ENCODE measurements around the gene FHIT. TPM values are rescaled to one million over a fixed set of nuclear protein-coding genes. Genes with fewer than 3 reads are reported as not detected.

Gene FHIT
- total and polyA plus RNA-seq, 4 donors = 6.9 to 16.5 (median 9.9) TPM

- H3K9me3 ChIP-seq (ENCODE audit: control insufficient read depth, insufficient read depth, low read length) = no peaks in the 10 kb centered on the region
- no peak overlapping the region for H3K27ac ChIP-seq (ENCODE audit: low read depth, low read length)
- WGBS (ENCODE audit: insufficient coverage) = 20% methylated on average over 1 of the region's 4 CpGs
Observed at GRCh38 chr3:59992578-59992977, 1258.7 kb downstream of the FHIT start.

GRCh38 chr3:59990915-59991314 is 1260.3 kb downstream of the FHIT start:
- no peaks in the 10 kb centered on the region for H3K36me3 ChIP-seq (ENCODE audit: control insufficient read depth, insufficient read depth, low read length)
- 83% methylated on average over 1 of the region's 2 CpGs for whole genome bisulfite sequencing (ENCODE audit: insufficient coverage)
- DNase-seq (ENCODE audit: low read depth in 4 of 6, low spot score in 6 of 6) = no peak
- H3K4me3 ChIP-seq (ENCODE audit: low read depth, low read length) = no peak overlapping the region
- H3K9me3 ChIP-seq (ENCODE audit: control insufficient read depth, insufficient read depth, low read length) = no peaks in the 10 kb centered on the region
- H3K27ac ChIP-seq (ENCODE audit: low read depth, low read length) = no peak overlapping the region
- H3K27me3 ChIP-seq (ENCODE audit: control insufficient read depth, insufficient read depth, low read length) = no peaks in the 10 kb centered on the region
- no peaks in the 10 kb centered on the region for H3K4me1 ChIP-seq (ENCODE audit: control insufficient read depth, insufficient read depth, low read length)

More at GRCh38 chr3:59992578-59992977, 1258.7 kb downstream of the FHIT start:
- no peaks in the 10 kb centered on the region for H3K36me3 ChIP-seq (ENCODE audit: control insufficient read depth, insufficient read depth, low read length)
- no peak overlapping the region for H3K4me3 ChIP-seq (ENCODE audit: low read depth, low read length)
- no peaks in the 10 kb centered on the region for H3K27me3 ChIP-seq (ENCODE audit: control insufficient read depth, insufficient read depth, low read length)
- no peaks in the 10 kb centered on the region for H3K4me1 ChIP-seq (ENCODE audit: control insufficient read depth, insufficient read depth, low read length)
- no peak for DNase-seq (ENCODE audit: low read depth in 4 of 6, low spot score in 6 of 6)

GRCh38 chr3:59982510-59982909 is 1268.7 kb downstream of the FHIT start:
- no CpG with 5 or more reads among the region's 3 CpGs for WGBS (ENCODE audit: insufficient coverage)

GRCh38 chr3:59981377-59981776 is 1269.9 kb downstream of the FHIT start:
- H3K4me1 ChIP-seq (ENCODE audit: control insufficient read depth, insufficient read depth, low read length) = no peaks in the 10 kb centered on the region
- H3K36me3 ChIP-seq (ENCODE audit: control insufficient read depth, insufficient read depth, low read length) = no peaks in the 10 kb centered on the region
- H3K27ac ChIP-seq (ENCODE audit: low read depth, low read length) = no peak overlapping the region
- no peak overlapping the region for H3K4me3 ChIP-seq (ENCODE audit: low read depth, low read length)
- peak in 1 of 6 donors; percentile 45 for DNase-seq (ENCODE audit: low read depth in 4 of 6, low spot score in 6 of 6)
- H3K9me3 ChIP-seq (ENCODE audit: control insufficient read depth, insufficient read depth, low read length) = no peaks in the 10 kb centered on the region
- WGBS (ENCODE audit: insufficient coverage) = 94% methylated on average over 2 of the region's 6 CpGs
- no peaks in the 10 kb centered on the region for H3K27me3 ChIP-seq (ENCODE audit: control insufficient read depth, insufficient read depth, low read length)

More at GRCh38 chr3:59982510-59982909, 1268.7 kb downstream of the FHIT start:
- Histone ChIP-seq H3K36me3 (ENCODE audit: control insufficient read depth, insufficient read depth, low read length) (no peaks in the 10 kb centered on the region), H3K4me1 (ENCODE audit: control insufficient read depth, insufficient read depth, low read length) (no peaks in the 10 kb centered on the region), H3K27me3 (ENCODE audit: control insufficient read depth, insufficient read depth, low read length) (no peaks in the 10 kb centered on the region), H3K27ac (ENCODE audit: low read depth, low read length) (no peak overlapping the region), H3K9me3 (ENCODE audit: control insufficient read depth, insufficient read depth, low read length) (no peaks in the 10 kb centered on the region), H3K4me3 (ENCODE audit: low read depth, low read length) (no peak overlapping the region)
- no peak for DNase-seq (ENCODE audit: low read depth in 4 of 6, low spot score in 6 of 6)

- no peaks in the 10 kb centered on the region for H3K27me3 ChIP-seq (ENCODE audit: control insufficient read depth, insufficient read depth, low read length)
- DNase-seq (ENCODE audit: low read depth in 4 of 6, low spot score in 6 of 6) = no peak
- no peaks in the 10 kb centered on the region for H3K36me3 ChIP-seq (ENCODE audit: control insufficient read depth, insufficient read depth, low read length)
- WGBS (ENCODE audit: insufficient coverage) = 60% methylated on average over 1 of the region's 2 CpGs
- no peak overlapping the region for H3K4me3 ChIP-seq (ENCODE audit: low read depth, low read length)
- H3K4me1 ChIP-seq (ENCODE audit: control insufficient read depth, insufficient read depth, low read length) = no peaks in the 10 kb centered on the region
- H3K27ac ChIP-seq (ENCODE audit: low read depth, low read length) = no peak overlapping the region
- H3K9me3 ChIP-seq (ENCODE audit: control insufficient read depth, insufficient read depth, low read length) = no peaks in the 10 kb centered on the region
Observed at GRCh38 chr3:59980576-59980975, 1270.7 kb downstream of the FHIT start.

- no peak overlapping the region for H3K4me3 ChIP-seq (ENCODE audit: low read depth, low read length)
- no peaks in the 10 kb centered on the region for H3K36me3 ChIP-seq (ENCODE audit: control insufficient read depth, insufficient read depth, low read length)
- no peaks in the 10 kb centered on the region for H3K27me3 ChIP-seq (ENCODE audit: control insufficient read depth, insufficient read depth, low read length)
- no CpG with 5 or more reads among the region's 6 CpGs for WGBS (ENCODE audit: insufficient coverage)
- H3K4me1 ChIP-seq (ENCODE audit: control insufficient read depth, insufficient read depth, low read length) = no peaks in the 10 kb centered on the region
- no peak for DNase-seq (ENCODE audit: low read depth in 4 of 6, low spot score in 6 of 6)
- H3K9me3 ChIP-seq (ENCODE audit: control insufficient read depth, insufficient read depth, low read length) = no peaks in the 10 kb centered on the region
- no peak overlapping the region for H3K27ac ChIP-seq (ENCODE audit: low read depth, low read length)
Observed at GRCh38 chr3:59979542-59979941, 1271.7 kb downstream of the FHIT start.

- no peak for DNase-seq (ENCODE audit: low read depth in 4 of 6, low spot score in 6 of 6)
- Histone ChIP-seq H3K9me3 (ENCODE audit: control insufficient read depth, insufficient read depth, low read length) (no peaks in the 10 kb centered on the region), H3K36me3 (ENCODE audit: control insufficient read depth, insufficient read depth, low read length) (no peaks in the 10 kb centered on the region), H3K4me1 (ENCODE audit: control insufficient read depth, insufficient read depth, low read length) (no peaks in the 10 kb centered on the region), H3K27me3 (ENCODE audit: control insufficient read depth, insufficient read depth, low read length) (no peaks in the 10 kb centered on the region), H3K4me3 (ENCODE audit: low read depth, low read length) (no peak overlapping the region), H3K27ac (ENCODE audit: low read depth, low read length) (no peak overlapping the region)
Observed at GRCh38 chr3:59978979-59979378, 1272.3 kb downstream of the FHIT start.

GRCh38 chr3:59970796-59971195 is 1280.5 kb downstream of the FHIT start:
- Histone ChIP-seq H3K4me3 (ENCODE audit: low read depth, low read length) (no peak overlapping the region), H3K36me3 (ENCODE audit: control insufficient read depth, insufficient read depth, low read length) (no peaks in the 10 kb centered on the region), H3K9me3 (ENCODE audit: control insufficient read depth, insufficient read depth, low read length) (no peaks in the 10 kb centered on the region), H3K4me1 (ENCODE audit: control insufficient read depth, insufficient read depth, low read length) (no peaks in the 10 kb centered on the region), H3K27ac (ENCODE audit: low read depth, low read length) (no peak overlapping the region), H3K27me3 (ENCODE audit: control insufficient read depth, insufficient read depth, low read length) (no peaks in the 10 kb centered on the region)
- no CpG with 5 or more reads among the region's 4 CpGs for WGBS (ENCODE audit: insufficient coverage)
- no peak for DNase-seq (ENCODE audit: low read depth in 4 of 6, low spot score in 6 of 6)

GRCh38 chr3:59970376-59970775 is 1280.9 kb downstream of the FHIT start:
- peak in 2 of 6 donors; percentile 79 to 83 for DNase-seq (ENCODE audit: low read depth in 4 of 6, low spot score in 6 of 6)
- no peak overlapping the region for H3K27ac ChIP-seq (ENCODE audit: low read depth, low read length)
- H3K9me3 ChIP-seq (ENCODE audit: control insufficient read depth, insufficient read depth, low read length) = no peaks in the 10 kb centered on the region
- H3K36me3 ChIP-seq (ENCODE audit: control insufficient read depth, insufficient read depth, low read length) = no peaks in the 10 kb centered on the region
- 20% methylated on average over 1 of the region's 6 CpGs for WGBS (ENCODE audit: insufficient coverage)
- H3K4me1 ChIP-seq (ENCODE audit: control insufficient read depth, insufficient read depth, low read length) = no peaks in the 10 kb centered on the region
- no peaks in the 10 kb centered on the region for H3K27me3 ChIP-seq (ENCODE audit: control insufficient read depth, insufficient read depth, low read length)
- H3K4me3 ChIP-seq (ENCODE audit: low read depth, low read length) = no peak overlapping the region

- H3K27ac ChIP-seq (ENCODE audit: low read depth, low read length) = no peak overlapping the region
- no peaks in the 10 kb centered on the region for H3K4me1 ChIP-seq (ENCODE audit: control insufficient read depth, insufficient read depth, low read length)
- H3K9me3 ChIP-seq (ENCODE audit: control insufficient read depth, insufficient read depth, low read length) = no peaks in the 10 kb centered on the region
- no peaks in the 10 kb centered on the region for H3K27me3 ChIP-seq (ENCODE audit: control insufficient read depth, insufficient read depth, low read length)
- no peaks in the 10 kb centered on the region for H3K36me3 ChIP-seq (ENCODE audit: control insufficient read depth, insufficient read depth, low read length)
- 25% methylated on average over 3 of the region's 5 CpGs for WGBS (ENCODE audit: insufficient coverage)
- peak in 2 of 6 donors; percentile 52 to 64 for DNase-seq (ENCODE audit: low read depth in 4 of 6, low spot score in 6 of 6)
- H3K4me3 ChIP-seq (ENCODE audit: low read depth, low read length) = no peak overlapping the region
Observed at GRCh38 chr3:59968513-59969045, 1282.7 kb downstream of the FHIT start.

Measured in spinal cord (tissue), 10 donors.